NCI-H774 (cell line): ENCODE measurements around the gene PTX3.

Experiments used
- DNase-seq: peaks from one replicate; lab custom pipeline; 2025; lab: John Stamatoyannopoulos, UW

PTX3 gene

GRCh38 chr3:157423337-157423736 is 13.3 kb upstream of the PTX3 start:
- no peak for DNase-seq

GRCh38 chr3:157427901-157428300 is 8.7 kb upstream of the PTX3 start:
- DNase-seq = no peak

GRCh38 chr3:157428853-157429252 is 7.8 kb upstream of the PTX3 start:
- DNase-seq = no peak

GRCh38 chr3:157429708-157430107 is 6.9 kb upstream of the PTX3 start:
- DNase-seq = no peak

GRCh38 chr3:157438194-157438730 is 1.6 kb downstream of the PTX3 start:
- DNase-seq = no peak

- DNase-seq = no peak
Observed at GRCh38 chr3:157441102-157441624, 4.5 kb downstream of the PTX3 start.

- no peak for DNase-seq
Observed at GRCh38 chr3:157442729-157443128, 6.1 kb downstream of the PTX3 start.

GRCh38 chr3:157443905-157444796 is 7.5 kb downstream of the PTX3 start:
- DNase-seq = no peak

- DNase-seq = no peak
Observed at GRCh38 chr3:157444797-157445184, 8.1 kb downstream of the PTX3 start.

- DNase-seq = no peak
Observed at GRCh38 chr3:157445857-157446256, 9.2 kb downstream of the PTX3 start.

GRCh38 chr3:157447026-157447694 is 10.5 kb downstream of the PTX3 start:
- DNase-seq = no peak

- no peak for DNase-seq
Observed at GRCh38 chr3:157452097-157452496, 15.4 kb downstream of the PTX3 start.

GRCh38 chr3:157453824-157454223 is 17.2 kb downstream of the PTX3 start:
- DNase-seq = no peak

GRCh38 chr3:157459706-157460105 is 23.1 kb downstream of the PTX3 start:
- DNase-seq = no peak

GRCh38 chr3:157460253-157460652 is 23.6 kb downstream of the PTX3 start:
- DNase-seq = no peak

- DNase-seq = no peak
Observed at GRCh38 chr3:157463816-157464215, 27.2 kb downstream of the PTX3 start.

GRCh38 chr3:157464321-157464720 is 27.7 kb downstream of the PTX3 start:
- no peak for DNase-seq

- no peak for DNase-seq
Observed at GRCh38 chr3:157465741-157466140, 29.1 kb downstream of the PTX3 start.

GRCh38 chr3:157467200-157467599 is 30.6 kb downstream of the PTX3 start:
- no peak for DNase-seq

- no peak for DNase-seq
Observed at GRCh38 chr3:157469561-157470294, 33.1 kb downstream of the PTX3 start.

- DNase-seq = no peak
Observed at GRCh38 chr3:157471064-157471463, 34.4 kb downstream of the PTX3 start.

- no peak for DNase-seq
Observed at GRCh38 chr3:157472648-157473047, 36.0 kb downstream of the PTX3 start.
